HG03108 (cell line): ENCODE results near the gene OR3A2.
"Not testable (repeated sequence)": the region's sequence is repeated elsewhere in the genome, so short reads cannot be mapped to it uniquely, and the experiment has no call there.

Experiments used
- ATAC-seq: cut with Tn5 transposase; IDR thresholded peaks from one replicate; pipeline ENCODE4 v1.9.1; 2021; ENCODE audit warnings: moderate library complexity; ENCODE audit not compliant: unreplicated experiment

OR3A2 gene

GRCh38 chr17:3385869-3386816 is at the start of gene OR3A2:
Gene OR3A2, minus strand, starts transcription at chr17:3386308.
- ATAC-seq = no peak

DNA sequence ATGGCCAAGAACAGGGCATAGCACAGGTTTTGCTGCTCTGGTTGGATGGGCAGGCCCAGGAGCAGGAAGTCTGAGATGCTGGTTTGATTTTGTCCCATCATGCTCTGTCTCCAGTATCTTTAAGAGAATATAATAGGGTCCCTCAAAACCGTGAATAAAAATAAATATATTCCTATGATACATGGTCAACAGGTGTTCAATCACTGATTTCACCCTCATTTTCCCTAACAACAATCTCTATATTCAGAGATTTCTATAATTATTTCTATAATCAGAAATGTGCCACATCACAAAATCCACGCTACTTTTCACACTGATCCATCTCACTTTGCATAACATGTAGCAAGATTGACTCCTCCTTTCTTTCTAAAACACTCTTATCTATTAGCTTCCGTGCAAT is 47.6 kb upstream of the OR3A2 start, which contains the start of gene OR1E2:
Gene OR1E2, minus strand, starts transcription at position 101 of the 400 bp plus-strand sequence. Its CDS starts 0 bp downstream, at position 101.
- ATAC-seq = no peak

DNA sequence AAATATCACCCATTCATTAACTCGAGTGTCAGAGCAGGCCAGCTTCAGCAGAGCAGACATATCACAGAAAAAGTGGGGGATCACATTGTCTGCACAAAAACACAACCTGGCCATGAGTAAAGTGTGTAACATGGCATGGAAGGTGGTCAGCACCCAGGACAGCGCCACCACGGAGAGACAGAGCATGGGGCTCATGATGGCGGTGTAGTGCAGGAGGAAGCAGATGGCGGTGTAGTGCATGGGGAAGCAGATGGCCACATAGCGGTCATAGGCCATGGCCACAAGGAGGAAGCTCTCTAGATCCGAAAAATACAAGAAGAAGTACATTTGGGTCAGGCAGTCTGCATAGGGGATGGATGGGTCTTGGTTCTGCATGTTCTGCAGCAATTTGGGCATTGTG is 47.1 kb upstream of the OR3A2 start:
- ATAC-seq = not testable (repeated sequence)

DNA sequence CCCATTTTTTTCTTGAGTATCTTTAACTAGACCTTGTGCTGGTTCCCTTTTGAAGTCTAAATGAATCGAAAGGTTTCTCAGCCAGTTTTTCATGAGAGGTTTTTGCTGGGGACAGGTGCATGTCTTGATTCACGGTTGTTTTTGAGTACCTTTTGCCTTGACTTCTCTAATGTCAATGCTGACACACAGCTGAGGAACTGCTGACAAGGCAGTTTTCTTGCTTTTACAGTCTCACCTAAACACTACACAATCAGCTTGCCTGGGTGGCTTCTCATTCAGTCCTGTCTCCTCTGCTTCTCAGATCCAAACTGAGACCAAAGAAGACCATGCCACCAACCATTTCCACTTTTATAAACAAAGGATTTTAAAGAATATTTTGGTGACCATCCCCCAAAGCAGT is 32.1 kb upstream of the OR3A2 start:
- ATAC-seq = no peak

GRCh38 chr17:3415610-3416009 is 29.5 kb upstream of the OR3A2 start:
- no peak for ATAC-seq

- not testable (repeated sequence) for ATAC-seq
Observed at GRCh38 chr17:3412216-3412615, 26.1 kb upstream of the OR3A2 start.

DNA sequence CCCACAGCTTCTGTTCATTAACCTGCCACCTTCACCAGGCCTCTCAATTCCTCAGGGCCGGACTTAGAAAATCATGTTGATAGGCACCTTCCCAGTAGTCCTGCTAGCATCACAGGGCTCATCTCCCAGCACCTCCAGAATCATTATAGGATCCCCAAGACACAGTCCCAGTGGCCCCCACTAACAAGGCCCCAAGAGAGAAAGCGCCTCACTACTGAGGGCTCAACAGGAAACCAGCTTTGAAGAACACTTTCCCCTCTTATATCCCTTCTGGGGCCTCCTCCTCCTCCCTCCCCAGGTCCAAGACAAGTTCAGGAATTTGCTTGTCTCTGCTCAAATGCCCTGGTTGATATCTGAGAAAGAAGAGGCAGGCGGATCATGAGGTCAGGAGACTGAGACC is 25.0 kb upstream of the OR3A2 start, which contains the start of gene OR3A3:
Gene OR3A3, plus strand, starts transcription at position 301 of the 400 bp plus-strand sequence.
- ATAC-seq = no peak

DNA sequence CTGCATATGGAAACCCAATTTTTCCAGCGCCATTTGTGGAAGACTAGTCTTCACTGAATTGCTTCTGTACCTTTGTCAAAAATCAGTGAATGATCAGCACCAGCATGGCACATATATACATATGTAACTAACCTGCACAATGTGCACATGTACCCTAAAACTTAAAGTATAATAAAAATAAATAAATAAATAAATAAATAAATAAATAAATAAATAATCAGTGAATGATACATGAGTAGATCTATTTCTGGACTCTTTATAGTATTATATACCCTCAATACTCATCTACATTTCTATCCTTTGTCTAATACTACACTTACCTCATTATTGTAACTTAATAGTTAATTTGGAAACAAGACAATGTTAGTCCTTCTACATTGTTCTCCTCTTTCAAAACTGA is 17.7 kb upstream of the OR3A2 start:
- ATAC-seq = not testable (repeated sequence)

- ATAC-seq = no peak
Observed at GRCh38 chr17:3401786-3402185, 15.7 kb upstream of the OR3A2 start.

- ATAC-seq = no peak
Observed at GRCh38 chr17:3400055-3400454, 13.9 kb upstream of the OR3A2 start.

DNA sequence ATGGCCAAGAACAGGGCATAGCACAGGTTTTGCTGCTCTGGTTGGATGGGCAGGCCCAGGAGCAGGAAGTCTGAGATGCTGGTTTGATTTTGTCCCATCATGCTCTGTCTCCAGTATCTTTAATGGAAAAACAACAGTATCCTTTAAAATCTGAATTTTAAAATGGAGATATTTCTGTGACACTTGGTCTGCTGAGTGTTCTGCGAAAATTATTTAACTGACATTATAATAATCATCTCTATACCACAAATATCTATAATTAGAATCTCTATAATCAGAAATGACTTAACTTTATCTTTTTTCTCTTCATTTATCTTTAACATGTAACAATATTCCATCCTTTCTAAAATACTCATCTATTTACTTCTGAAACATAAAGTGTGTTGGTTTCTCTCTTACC is 12.2 kb upstream of the OR3A2 start, which contains the start of gene OR1E1:
Gene OR1E1, minus strand, starts transcription at position 101 of the 400 bp plus-strand sequence. Its CDS starts 0 bp downstream, at position 101.
- ATAC-seq = no peak

- ATAC-seq = not testable (repeated sequence)
Observed at GRCh38 chr17:3397801-3398200, 11.7 kb upstream of the OR3A2 start.

DNA sequence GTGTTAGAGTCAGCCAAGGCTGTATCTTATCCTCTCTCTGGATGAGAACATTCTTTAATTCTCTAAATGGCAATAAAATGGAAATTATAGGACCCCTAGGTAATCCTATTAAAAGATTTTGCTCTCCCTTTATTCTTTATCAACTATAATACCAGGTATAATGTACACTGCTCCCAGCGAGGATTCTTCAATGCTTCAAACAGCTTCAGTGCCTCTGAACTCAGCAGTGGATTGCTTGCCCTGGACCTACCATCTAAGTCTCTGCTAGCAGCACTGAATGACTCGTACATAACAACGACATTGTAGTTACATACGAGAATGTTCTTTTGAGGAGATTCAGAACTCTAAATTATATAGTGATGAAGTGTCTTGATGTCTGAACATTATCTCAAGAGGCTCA is 3.7 kb upstream of the OR3A2 start:
- no peak for ATAC-seq

DNA sequence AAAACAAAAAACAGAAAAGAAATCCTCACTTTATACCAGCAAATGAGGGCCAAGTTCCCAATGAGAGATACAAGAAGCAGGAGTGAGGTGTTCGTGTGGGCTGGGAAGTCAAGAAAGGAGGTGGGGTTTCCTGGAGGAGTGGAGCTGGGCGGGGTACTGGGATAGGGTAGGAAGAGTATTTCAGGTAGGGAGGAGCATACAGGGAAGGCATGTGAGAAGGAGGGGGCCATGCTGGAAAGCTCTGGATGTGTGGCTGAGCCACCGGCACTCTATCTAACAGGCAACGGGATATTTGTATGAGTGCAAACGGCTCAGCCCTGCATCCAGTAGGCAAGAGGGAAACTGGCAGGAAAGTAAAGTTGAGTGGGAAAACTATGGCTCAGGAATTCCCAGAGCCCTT is 4.2 kb downstream of the OR3A2 start:
- ATAC-seq = no peak

GRCh38 chr17:3378321-3378720 is 7.8 kb downstream of the OR3A2 start:
- no peak for ATAC-seq

DNA sequence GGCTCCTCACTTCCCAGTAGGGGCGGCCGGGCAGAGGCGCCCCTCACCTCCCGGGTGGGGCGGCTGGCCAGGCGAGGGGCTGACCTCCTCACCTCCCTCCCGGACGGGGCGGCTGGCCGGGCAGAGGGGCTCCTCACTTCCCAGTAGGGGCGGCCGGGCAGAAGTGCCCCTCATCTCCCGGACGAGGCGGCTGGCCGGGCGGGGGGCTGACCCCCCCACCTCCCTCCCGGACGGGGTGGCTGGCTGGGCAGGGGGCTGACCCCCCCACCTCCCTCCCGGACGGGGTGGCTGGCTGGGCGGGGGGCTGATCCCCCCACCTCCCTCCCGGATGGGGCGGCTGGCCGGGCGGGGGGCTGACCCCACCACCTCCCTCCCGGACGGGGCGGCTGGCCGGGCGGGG is 14.9 kb downstream of the OR3A2 start:
- ATAC-seq = not testable (repeated sequence)

DNA sequence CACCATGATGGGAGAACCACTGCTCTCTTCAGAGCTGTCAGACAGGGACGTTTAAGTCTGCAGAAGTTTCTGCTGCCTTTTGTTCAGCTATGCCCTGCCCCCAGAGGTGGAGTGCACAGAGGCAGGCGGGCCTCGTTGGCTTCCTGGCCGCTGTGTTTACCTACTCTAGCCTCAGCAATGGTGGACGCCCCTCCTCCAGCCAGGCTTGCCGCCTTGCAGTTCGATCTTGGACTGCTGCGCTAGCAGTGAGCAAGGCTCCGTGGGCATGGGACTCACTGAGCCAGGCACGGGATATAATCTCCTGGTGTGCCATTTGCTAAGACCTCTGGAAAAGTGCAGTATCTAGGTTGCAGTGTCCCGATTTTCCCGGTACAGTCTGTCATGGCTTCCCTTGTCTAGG is 43.3 kb downstream of the OR3A2 start:
- not testable (repeated sequence) for ATAC-seq

GRCh38 chr17:3335876-3336275 is 50.2 kb downstream of the OR3A2 start:
- no peak for ATAC-seq

DNA sequence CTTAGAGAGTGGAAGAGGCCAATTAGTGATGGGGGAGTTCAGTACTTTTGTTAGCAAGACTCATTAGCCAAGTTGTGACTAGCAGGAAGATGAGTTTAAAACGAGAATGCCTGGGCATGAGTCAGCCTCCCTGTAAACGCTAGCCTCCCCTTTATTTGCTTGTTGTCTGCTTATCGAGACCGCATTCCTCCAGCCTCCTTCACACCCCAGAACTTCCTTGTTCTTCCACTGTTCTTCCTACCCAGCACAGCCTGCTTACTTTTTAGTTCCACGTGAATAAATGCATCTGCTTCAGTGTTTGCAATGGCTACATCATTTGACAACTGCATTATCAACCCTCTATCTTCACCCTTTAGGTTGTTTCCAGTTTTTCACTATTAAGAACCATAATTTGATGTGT is 67.8 kb downstream of the OR3A2 start:
- no peak for ATAC-seq

DNA sequence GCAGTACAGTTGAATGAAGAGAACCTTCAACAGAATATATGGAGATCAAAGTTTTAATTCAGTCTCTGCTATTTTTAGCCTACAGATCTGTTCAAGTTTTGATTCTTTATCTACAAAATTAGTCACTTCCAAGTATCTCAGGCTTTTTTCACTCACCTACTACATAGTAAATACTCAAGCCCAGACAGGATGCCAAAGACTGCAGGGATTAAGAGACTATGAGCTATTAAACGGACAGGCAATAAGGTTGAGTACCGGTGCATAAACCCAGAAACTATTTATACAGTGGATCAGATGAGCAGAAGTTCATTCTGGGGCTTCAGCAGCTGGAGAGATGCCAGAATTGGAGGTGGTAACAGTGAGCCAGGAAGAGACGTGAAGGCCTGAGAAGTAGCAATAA is 69.3 kb downstream of the OR3A2 start:
- ATAC-seq = no peak

GRCh38 chr17:3308603-3309002 is 77.5 kb downstream of the OR3A2 start:
- ATAC-seq = no peak

DNA sequence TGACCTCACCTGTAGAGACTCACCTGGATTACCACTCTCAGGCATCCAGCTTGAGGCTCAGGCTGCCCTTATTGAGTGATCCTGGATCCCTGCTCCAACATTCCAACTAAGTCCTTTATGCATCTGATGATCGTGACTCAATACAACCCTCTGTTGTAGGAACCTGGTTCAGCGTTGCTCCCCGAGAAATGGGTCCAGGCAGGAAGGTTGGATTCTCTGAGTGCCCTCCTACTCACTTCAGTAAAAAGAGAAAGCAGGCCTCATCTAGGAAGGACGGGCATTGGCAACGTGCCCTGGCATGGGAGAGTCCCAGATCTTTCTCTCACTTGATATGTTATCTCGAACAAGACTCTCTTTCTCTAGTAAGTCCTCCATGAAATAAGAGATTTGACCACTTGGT is 87.8 kb downstream of the OR3A2 start, which contains the start of gene OR3A1:
Gene OR3A1, minus strand, starts transcription at position 101 of the 400 bp plus-strand sequence. CDS start 5,778 bp downstream, outside the sequence.
- no peak for ATAC-seq
